Osteoblast (primary cell): ENCODE data around the gene KIF26B. TPM values are rescaled to one million over a fixed set of nuclear protein-coding genes. Genes with fewer than 3 reads are reported as not detected.

Experiments used
- DNase-seq: peaks from one replicate; pipeline ENCODE4 v3.0.0; 2011; ENCODE audit warnings: low spot score, mixed read lengths; ENCODE audit not compliant: insufficient read length; ENCODE audit errors: missing footprints
- H2AFZ ChIP-seq: 2 replicates; pipeline ENCODE4 v1.6.0; 2011; ENCODE audit warnings: mild to moderate bottlenecking, low read length
- H3K27ac ChIP-seq: 2 replicates; pipeline ENCODE4 v1.5.1; 2011; ENCODE audit warnings: mild to moderate bottlenecking, low read depth, low read length, moderate library complexity
- H3K27me3 ChIP-seq: 2 replicates; pipeline ENCODE4 v1.6.0; 2012; ENCODE audit warnings: mild to moderate bottlenecking, control low read depth, inconsistent platforms, low read length, moderate library complexity; ENCODE audit not compliant: insufficient read depth
- H3K36me3 ChIP-seq: 2 replicates; pipeline ENCODE4 v1.5.1; 2011; ENCODE audit warnings: mild to moderate bottlenecking, low read length, control low read depth, moderate library complexity; ENCODE audit not compliant: insufficient read depth
- H3K4me1 ChIP-seq: 2 replicates; pipeline ENCODE4 v1.5.1; 2011; ENCODE audit warnings: mild to moderate bottlenecking, low read length, control low read depth, moderate library complexity; ENCODE audit not compliant: insufficient read depth
- H3K4me2 ChIP-seq: 2 replicates; pipeline ENCODE4 v1.6.0; 2011; ENCODE audit warnings: mild to moderate bottlenecking, low read length; ENCODE audit not compliant: insufficient read depth
- H3K4me3 ChIP-seq: fragments of 200-600 bp; sonication (generic); 3 replicates; pipeline ENCODE4 v1.5.1; 2012; ENCODE audit warnings: mild to moderate bottlenecking, low read length, inconsistent platforms; ENCODE audit not compliant: insufficient read depth
- H3K79me2 ChIP-seq: 2 replicates; pipeline ENCODE4 v1.6.0; 2012; ENCODE audit warnings: mild to moderate bottlenecking, low read length, control low read depth, inconsistent platforms; ENCODE audit not compliant: insufficient read depth
- H3K9me3 ChIP-seq: 2 replicates; pipeline ENCODE4 v1.5.1; 2011; ENCODE audit warnings: low read depth, low read length, control low read depth
- H4K20me1 ChIP-seq: 2 replicates; pipeline ENCODE4 v1.6.0; 2012; ENCODE audit warnings: mild to moderate bottlenecking, low read length, control low read depth; ENCODE audit not compliant: insufficient read depth
- CTCF ChIP-seq: IDR thresholded peaks from 2 replicates; pipeline ENCODE4 v1.5.1; 2011; ENCODE audit warnings: mild to moderate bottlenecking, low read depth, low read length, moderate library complexity; ENCODE audit errors: extremely low read depth
- total RNA-seq: library from RNA; depleted of rRNA; stranded (reverse); fragments of >200 nt; gene quantifications from 2 replicates; pipeline ENCODE4 v1.2.3, GENCODE V29; 2012

Gene KIF26B
- 22.1 and 28.6 TPM in 2 replicates for total RNA-seq

GRCh38 chr1:245154429-245155271 lies at the start of gene KIF26B:
Gene KIF26B (plus strand): TSS chr1:245154985. CDS start chr1:245155425, 440 bp downstream.
- H3K27ac ChIP-seq: peak within 1 kb of the TSS; percentile 19
- H3K79me2 ChIP-seq: no peaks in the 10 kb centered on the region
- peak within 1 kb of the TSS; percentile 79 for H3K4me3 ChIP-seq
- H2AFZ ChIP-seq: peak within 1 kb of the TSS; percentile 85
- TF ChIP-seq CTCF: peak; percentile 10
- peak within 1 kb of the TSS; percentile 98 for H3K4me2 ChIP-seq
- H3K4me1 ChIP-seq: peaks cover 31% of the 10 kb centered on the region
- H4K20me1 ChIP-seq: no peaks in the 10 kb centered on the region
- H3K27me3 ChIP-seq: peaks cover 35% of the 10 kb centered on the region
- no peaks in the 10 kb centered on the region for H3K9me3 ChIP-seq
- DNase-seq: peak; percentile 95
- H3K36me3 ChIP-seq: no peaks in the 10 kb centered on the region

DNA sequence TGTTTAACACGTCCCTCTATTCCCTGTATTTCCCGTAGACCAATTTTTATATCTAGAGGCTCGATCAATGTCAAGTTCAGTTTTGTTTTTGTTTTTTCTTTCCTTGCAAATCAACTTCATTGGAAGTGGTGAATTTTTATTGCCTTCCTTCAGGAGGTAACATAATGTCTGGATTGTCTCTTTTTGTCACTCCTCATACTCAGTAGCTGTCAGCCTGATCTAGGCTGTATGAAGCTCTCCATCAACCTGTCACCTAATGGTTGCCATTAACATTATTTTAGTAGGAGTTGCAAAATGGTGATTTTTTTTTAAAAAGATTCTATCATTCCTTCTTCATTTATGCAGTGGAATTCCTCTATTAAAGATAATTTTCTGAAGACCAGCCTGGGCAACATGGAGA lies 49.7 kb upstream of the KIF26B start:
- no peak overlapping the region for H3K4me2 ChIP-seq
- no peak for TF ChIP-seq CTCF
- H3K27ac ChIP-seq: no peak overlapping the region
- H4K20me1 ChIP-seq: no peaks in the 10 kb centered on the region
- H3K9me3 ChIP-seq: no peaks in the 10 kb centered on the region
- no peaks in the 10 kb centered on the region for H3K79me2 ChIP-seq
- no peaks in the 10 kb centered on the region for H3K36me3 ChIP-seq
- no peak overlapping the region for H3K4me3 ChIP-seq
- no peaks in the 10 kb centered on the region for H3K27me3 ChIP-seq
- no peak for DNase-seq
- no peaks in the 10 kb centered on the region for H3K4me1 ChIP-seq
- H2AFZ ChIP-seq: no peak overlapping the region

- no peaks in the 10 kb centered on the region for H4K20me1 ChIP-seq
- H3K4me3 ChIP-seq: no peak overlapping the region
- no peaks in the 10 kb centered on the region for H3K27me3 ChIP-seq
- no peak for TF ChIP-seq CTCF
- DNase-seq: peak; percentile 58
- no peak overlapping the region for H3K27ac ChIP-seq
- H2AFZ ChIP-seq: no peak overlapping the region
- no peaks in the 10 kb centered on the region for H3K36me3 ChIP-seq
- no peaks in the 10 kb centered on the region for H3K9me3 ChIP-seq
- H3K4me2 ChIP-seq: no peak overlapping the region
- H3K4me1 ChIP-seq: no peaks in the 10 kb centered on the region
- no peaks in the 10 kb centered on the region for H3K79me2 ChIP-seq
Measured at GRCh38 chr1:245105815-245106410, 48.9 kb upstream of the KIF26B start.

GRCh38 chr1:245107776-245108114 lies 47.0 kb upstream of the KIF26B start:
- no peak for DNase-seq
- no peaks in the 10 kb centered on the region for H3K9me3 ChIP-seq
- no peaks in the 10 kb centered on the region for H3K79me2 ChIP-seq
- no peaks in the 10 kb centered on the region for H4K20me1 ChIP-seq
- no peak overlapping the region for H3K4me3 ChIP-seq
- no peak overlapping the region for H3K27ac ChIP-seq
- H3K36me3 ChIP-seq: no peaks in the 10 kb centered on the region
- H3K4me1 ChIP-seq: no peaks in the 10 kb centered on the region
- H2AFZ ChIP-seq: no peak overlapping the region
- H3K4me2 ChIP-seq: no peak overlapping the region
- TF ChIP-seq CTCF: no peak
- no peaks in the 10 kb centered on the region for H3K27me3 ChIP-seq
